Colonic mucosa (tissue), 4 donors: ENCODE results near the gene PRR5. TPM values are rescaled to one million over a fixed set of nuclear protein-coding genes. Genes with fewer than 3 reads are reported as not detected.

Source experiments
- DNase-seq: peaks from one replicate; pipeline ENCODE4 v3.0.0-alpha.2; 2020
- H3K27ac ChIP-seq: fragments of 200-600 bp; one replicate; pipeline ENCODE4 v1.8.0; 2021
- H3K27me3 ChIP-seq: fragments of 200-600 bp; one replicate; pipeline ENCODE4 v1.8.0; 2021
- H3K36me3 ChIP-seq: fragments of 200-600 bp; one replicate; pipeline ENCODE4 v1.8.0; 2021
- H3K4me1 ChIP-seq: fragments of 200-600 bp; one replicate; pipeline ENCODE4 v1.8.0; 2021; ENCODE audit warnings: mild to moderate bottlenecking
- H3K4me3 ChIP-seq: fragments of 200-600 bp; one replicate; pipeline ENCODE4 v1.8.0; 2021
- H3K9ac ChIP-seq, 2 donors: one replicate each; pipeline ENCODE4 v1.7.0; 2013; ENCODE audit warnings: control low read depth in 2 of 2, low read depth in 2 of 2, low read length in 2 of 2
- H3K9me3 ChIP-seq: fragments of 200-600 bp; one replicate; pipeline ENCODE4 v1.8.0; 2021
- CTCF ChIP-seq: fragments of 200-600 bp; IDR thresholded peaks from one replicate; pipeline ENCODE4 v1.8.0; 2022; ENCODE audit warnings: antibody characterized with exemption, mild to moderate bottlenecking
- intact Hi-C: fragments of 100-400 bp; cut with DNase I; formaldehyde crosslinking; loops from one replicate; pipeline ENCODE4 v1.14.1; 2022
- total RNA-seq, 2 donors: library from RNA; stranded (reverse); fragmentation: NEBNext Ultra II Directional in 1 of 2; extraction: Animal tissue kit (Norgen Biotek cat#: 25700) in 1 of 2; gene quantifications; one replicate each; pipeline ENCODE4 v1.2.1, GENCODE V29; 2021
- donor health status: healthy.
- donor health status: DM: no; HTN: no; CAD: no.
- donor health status: DM: no; HTN: no; CAD: no.

The PRR5 gene
- total RNA-seq, 2 donors from 2014 or later = 21.2 to 45.8 TPM

- H3K4me3 ChIP-seq = no peak overlapping the region
- H3K27ac ChIP-seq = peak overlapping the region; percentile 4
- H3K36me3 ChIP-seq = no peaks in the 10 kb centered on the region
- no peak for TF ChIP-seq CTCF
- peak; percentile 57 for DNase-seq
- H3K4me1 ChIP-seq = no peaks in the 10 kb centered on the region
- no peaks in the 10 kb centered on the region for H3K9me3 ChIP-seq
- intact Hi-C loops = no loop called here
- no peaks in the 10 kb centered on the region for H3K27me3 ChIP-seq
- H3K9ac ChIP-seq = no peak overlapping the region
Observed at GRCh38 chr22:44783581-44783980, 81.6 kb downstream of the PRR5 start.

GRCh38 chr22:44786136-44786535 lies 84.1 kb downstream of the PRR5 start:
- no peak for DNase-seq

GRCh38 chr22:44786610-44787009 lies 84.6 kb downstream of the PRR5 start:
- intact Hi-C loops = no loop called here
- Histone ChIP-seq H3K27me3 (no peaks in the 10 kb centered on the region), H3K36me3 (no peaks in the 10 kb centered on the region), H3K9ac (no peak overlapping the region), H3K9me3 (no peaks in the 10 kb centered on the region), H3K4me3 (no peak overlapping the region), H3K27ac (no peak overlapping the region), H3K4me1 (no peaks in the 10 kb centered on the region)
- TF ChIP-seq CTCF = no peak
- DNase-seq = no peak

More at GRCh38 chr22:44786136-44786535, 84.1 kb downstream of the PRR5 start:
- no peak overlapping the region for H3K27ac ChIP-seq
- no peak overlapping the region for H3K4me3 ChIP-seq
- no peaks in the 10 kb centered on the region for H3K27me3 ChIP-seq
- H3K9me3 ChIP-seq = no peaks in the 10 kb centered on the region
- no peaks in the 10 kb centered on the region for H3K4me1 ChIP-seq
- intact Hi-C loops = no loop called here
- H3K9ac ChIP-seq = no peak overlapping the region
- no peaks in the 10 kb centered on the region for H3K36me3 ChIP-seq
- no peak for TF ChIP-seq CTCF

Other genes with a start within 250 kb of the PRR5 start
- 10 to 100 TPM; 20.2 to 23.8 TPM for gene RTL6, start 204.0 kb upstream of the PRR5 start, total RNA-seq
- 10 to 100 TPM; 38.4 to 69.9 TPM for gene ARHGAP8, start 50.4 kb downstream of the PRR5 start, total RNA-seq